Measurements from ENCODE around the gene ATL2.

- TF ChIP-seq POLR2AphosphoS5 (IDR thresholded peaks at IDR 0.05; ENCODE audit: low read depth, low read length) = no peak
- no peak for TF ChIP-seq POLR2A (IDR thresholded peaks at IDR 0.05; ENCODE audit: low read depth, low read length)
- TF ChIP-seq TAF1 (IDR thresholded peaks at IDR 0.05; ENCODE audit: borderline replicate concordance, low read depth, low read length) = no peak
Observed at GRCh38 chr2:38248707-38249106, 128.4 kb downstream of the ATL2 start.

All from GM12892 (cell line).